Measurements from ENCODE around the gene SLC18A3.

SLC18A3 gene

DNA sequence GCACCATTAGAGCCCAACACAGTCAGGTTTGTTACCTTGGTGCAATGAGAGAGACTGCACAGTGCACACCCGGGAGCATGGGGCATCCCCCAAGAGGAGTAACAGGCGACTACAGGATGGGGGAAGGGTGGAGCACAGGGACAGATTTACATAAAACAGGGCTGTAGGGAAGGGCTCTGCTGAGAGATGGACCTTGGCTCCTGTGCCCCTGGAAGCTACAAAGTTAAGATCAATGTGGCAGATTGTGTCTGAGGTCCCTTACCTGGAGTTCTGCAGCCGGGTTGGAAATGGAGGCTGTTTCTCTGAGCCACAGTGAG, 13.7 kb upstream of the SLC18A3 start:
- DNase-seq (ENCODE audit: low read depth): no peak

DNA sequence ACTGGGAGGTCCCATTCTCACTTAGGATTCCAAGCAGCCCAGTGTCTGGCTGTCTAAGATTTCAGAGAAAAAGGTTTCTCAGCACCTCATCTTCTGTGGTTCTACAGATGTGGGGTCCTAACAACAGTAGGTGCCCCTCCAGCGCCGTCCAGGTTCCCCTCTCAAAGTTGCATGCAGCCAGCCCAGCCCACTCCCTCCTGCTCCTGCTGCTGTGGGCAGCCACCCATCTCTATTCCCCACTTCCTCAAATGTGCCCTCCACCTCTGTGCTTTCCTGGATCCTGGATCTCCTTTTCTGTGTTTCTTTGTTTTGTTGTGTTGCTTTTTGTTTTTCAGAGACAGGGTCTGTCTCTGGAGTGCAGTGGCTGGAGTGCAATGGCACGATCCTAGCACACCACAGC, 13.3 kb upstream of the SLC18A3 start:
- no peak for DNase-seq (ENCODE audit: low read depth)

DNA sequence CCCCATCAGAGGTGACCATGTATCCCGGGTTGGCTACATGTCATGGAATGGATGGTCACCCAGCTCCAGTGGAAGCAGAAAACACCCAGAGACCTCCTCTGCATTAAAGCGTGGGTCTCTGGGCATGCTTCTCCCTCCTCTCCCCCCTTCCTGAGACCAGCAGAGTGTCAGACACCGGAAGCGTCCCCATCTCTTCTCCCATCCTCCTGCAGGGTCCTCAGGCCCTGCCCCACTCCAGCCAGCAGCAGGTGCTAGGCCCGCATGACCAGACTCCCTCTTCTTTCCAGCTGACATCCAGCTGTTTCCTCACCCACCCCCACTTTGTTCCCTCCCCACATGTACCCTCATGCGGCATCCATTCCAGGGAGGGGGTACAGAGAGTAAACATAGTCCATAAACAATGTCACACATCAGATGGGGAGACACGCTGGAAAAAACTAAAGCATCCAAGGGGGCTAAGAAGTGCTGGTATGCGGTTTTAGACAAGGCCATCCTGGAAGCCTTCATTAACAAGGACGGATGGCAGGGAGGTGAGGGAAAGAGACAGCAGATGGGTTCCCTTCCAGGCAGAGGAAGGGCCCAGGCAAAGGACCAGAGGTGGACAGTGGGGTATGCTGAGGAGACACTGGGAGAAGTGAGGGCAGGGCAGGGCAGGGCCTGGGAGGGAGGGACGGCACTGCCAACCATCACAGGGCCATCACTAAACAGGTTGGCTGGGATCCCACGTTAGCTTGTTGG, 12.5 kb upstream of the SLC18A3 start:
- no peak for DNase-seq (ENCODE audit: low read depth)

- DNase-seq (ENCODE audit: low read depth): no peak
Observed at GRCh38 chr10:49598164-49598856, 11.8 kb upstream of the SLC18A3 start.

DNA sequence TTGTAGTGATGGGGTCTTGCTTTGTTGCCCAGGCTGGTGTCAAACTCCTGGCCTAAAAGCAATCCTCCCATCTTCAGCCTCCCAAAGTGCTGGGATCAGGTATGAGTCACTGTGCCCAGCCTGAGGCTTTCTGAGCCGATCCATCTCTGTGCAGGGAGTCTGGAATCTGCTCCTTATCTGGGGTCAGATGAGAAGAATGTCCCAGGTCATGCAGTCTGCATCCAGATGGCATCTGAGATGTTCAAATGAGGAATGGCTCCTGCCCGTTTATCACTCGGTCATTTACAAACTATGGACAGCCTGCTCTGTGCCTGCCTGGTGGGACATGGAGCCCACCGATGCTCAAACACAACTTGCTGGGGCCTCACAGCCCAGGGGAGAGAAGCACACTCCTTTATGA, 11.1 kb upstream of the SLC18A3 start:
- DNase-seq (ENCODE audit: low read depth): no peak

- no peak for DNase-seq (ENCODE audit: low read depth)
Observed at GRCh38 chr10:49599546-49599945, 10.6 kb upstream of the SLC18A3 start.

GRCh38 chr10:49600046-49600445, 10.1 kb upstream of the SLC18A3 start:
- no peak for DNase-seq (ENCODE audit: low read depth)

GRCh38 chr10:49600781-49601400, 9.2 kb upstream of the SLC18A3 start:
- DNase-seq (ENCODE audit: low read depth): no peak

- no peak for DNase-seq (ENCODE audit: low read depth)
Observed at GRCh38 chr10:49601857-49602256, 8.3 kb upstream of the SLC18A3 start.

- DNase-seq (ENCODE audit: low read depth): no peak
Observed at GRCh38 chr10:49602380-49603023, 7.6 kb upstream of the SLC18A3 start.

- no peak for DNase-seq (ENCODE audit: low read depth)
Observed at GRCh38 chr10:49605216-49605938, 4.7 kb upstream of the SLC18A3 start.

DNA sequence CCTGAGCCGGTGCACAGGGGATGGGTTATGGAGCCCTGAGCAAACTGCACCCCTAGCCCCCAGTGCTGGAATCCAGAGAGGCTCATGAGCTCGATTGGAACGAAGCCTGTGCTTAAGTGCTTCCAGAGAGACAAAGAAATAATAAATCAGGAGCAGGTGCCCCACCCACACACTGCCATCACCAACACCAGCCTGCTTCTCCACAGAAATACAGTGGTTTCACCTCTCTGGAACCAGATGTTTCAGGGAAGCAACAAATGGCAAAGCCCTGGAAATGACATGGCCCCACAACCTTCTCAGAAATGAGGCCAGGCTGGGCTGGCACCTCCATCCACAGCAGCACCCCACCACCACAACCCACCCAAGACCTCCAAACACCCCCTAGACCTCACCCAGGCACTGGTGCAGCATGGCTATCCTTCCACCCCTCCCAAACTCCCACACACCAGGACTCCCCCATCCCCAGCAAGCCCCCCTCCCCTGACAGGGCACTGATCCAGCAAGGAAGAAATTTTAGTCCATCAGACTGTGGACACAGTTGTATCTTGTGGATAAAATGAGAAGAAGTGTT, 4.1 kb upstream of the SLC18A3 start:
- no peak for DNase-seq (ENCODE audit: low read depth)

DNA sequence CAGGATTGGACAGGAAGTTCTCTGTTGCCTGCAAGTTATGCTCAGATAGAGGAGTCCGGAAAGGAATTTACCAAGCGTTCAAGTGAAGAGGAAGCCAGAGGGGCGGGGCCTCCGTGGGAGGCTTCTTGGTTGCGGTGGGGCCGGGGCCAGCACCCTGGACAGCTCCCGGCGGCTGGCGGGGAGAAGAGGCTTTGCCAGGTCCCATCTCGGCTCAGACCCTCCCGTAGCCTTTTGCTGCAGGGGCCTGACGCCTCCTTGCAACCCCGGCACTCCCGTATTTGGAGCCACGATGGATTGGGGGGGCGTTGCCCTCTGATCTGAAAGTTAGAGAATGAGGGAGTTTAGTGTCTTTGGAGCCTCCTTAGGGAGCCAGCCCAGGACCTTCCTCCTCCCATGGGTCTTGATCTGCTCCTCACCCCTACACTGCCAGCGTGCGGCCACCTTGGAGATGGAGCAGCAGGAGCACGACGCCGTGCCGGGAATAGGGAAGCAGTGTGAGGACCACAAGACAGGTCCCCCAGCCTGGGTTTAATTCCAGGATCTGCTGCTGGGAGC, 3.1 kb upstream of the SLC18A3 start:
- peak; percentile 24 for DNase-seq (ENCODE audit: low read depth)

GRCh38 chr10:49608166-49609005, 1.7 kb upstream of the SLC18A3 start:
- no peak for DNase-seq (ENCODE audit: low read depth)

DNA sequence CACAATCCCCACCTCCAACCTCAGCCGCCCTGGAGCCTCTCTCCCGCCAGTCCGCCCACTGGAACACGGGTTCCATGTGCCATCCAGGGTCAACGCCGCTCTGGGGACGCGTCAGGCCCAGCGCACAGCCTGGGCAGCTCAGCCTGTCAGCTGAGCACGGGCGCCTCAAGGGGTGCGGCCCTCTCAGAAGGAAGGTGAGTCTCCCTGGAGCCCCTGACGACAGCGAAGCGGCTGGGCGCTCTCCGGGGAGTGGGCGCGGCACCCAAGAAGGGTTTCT, 1.2 kb upstream of the SLC18A3 start:
- no peak for DNase-seq (ENCODE audit: low read depth)

DNA sequence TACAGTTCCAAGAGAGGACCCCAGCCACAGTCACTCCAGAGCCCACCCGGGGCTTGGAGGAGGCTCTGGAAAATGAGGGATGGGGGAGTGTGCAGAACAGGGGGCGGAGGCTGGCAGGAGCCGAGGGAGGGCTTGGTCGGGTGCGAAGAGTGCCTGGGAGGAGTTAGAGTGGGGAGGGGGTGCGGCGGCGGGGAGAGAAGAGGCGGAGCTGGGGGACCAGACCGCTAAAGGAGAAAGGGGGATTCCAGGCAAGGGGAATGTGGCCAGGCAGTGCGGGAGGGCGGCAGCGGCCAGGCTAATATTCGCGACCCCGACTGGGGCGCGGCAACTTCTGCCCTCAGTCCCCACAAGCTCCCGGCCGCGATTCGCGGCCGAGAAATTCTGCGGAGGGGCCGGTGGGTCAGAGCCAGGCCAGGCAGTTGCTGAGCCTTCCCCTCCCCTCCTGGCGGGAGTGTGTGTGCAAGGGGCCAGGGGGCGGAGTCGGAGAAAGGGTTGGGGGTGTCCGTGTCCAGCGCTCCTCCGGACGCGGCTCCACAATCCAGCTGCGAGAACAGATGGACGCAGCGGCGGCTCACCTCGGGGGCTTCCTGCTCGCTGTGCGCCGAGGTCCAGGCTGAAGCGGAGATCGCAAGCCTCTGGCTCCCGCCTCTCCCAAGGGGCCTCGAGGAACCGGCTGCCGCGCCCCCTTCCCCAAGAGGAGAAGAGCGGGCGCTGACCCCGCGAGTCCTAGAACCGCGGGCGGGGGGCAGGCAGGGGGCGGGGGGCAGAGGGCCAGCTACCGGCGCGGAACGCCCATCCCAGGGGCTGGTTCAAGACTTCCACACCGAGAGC, 612 bp upstream of the SLC18A3 start:
- no peak for DNase-seq (ENCODE audit: low read depth)

DNA sequence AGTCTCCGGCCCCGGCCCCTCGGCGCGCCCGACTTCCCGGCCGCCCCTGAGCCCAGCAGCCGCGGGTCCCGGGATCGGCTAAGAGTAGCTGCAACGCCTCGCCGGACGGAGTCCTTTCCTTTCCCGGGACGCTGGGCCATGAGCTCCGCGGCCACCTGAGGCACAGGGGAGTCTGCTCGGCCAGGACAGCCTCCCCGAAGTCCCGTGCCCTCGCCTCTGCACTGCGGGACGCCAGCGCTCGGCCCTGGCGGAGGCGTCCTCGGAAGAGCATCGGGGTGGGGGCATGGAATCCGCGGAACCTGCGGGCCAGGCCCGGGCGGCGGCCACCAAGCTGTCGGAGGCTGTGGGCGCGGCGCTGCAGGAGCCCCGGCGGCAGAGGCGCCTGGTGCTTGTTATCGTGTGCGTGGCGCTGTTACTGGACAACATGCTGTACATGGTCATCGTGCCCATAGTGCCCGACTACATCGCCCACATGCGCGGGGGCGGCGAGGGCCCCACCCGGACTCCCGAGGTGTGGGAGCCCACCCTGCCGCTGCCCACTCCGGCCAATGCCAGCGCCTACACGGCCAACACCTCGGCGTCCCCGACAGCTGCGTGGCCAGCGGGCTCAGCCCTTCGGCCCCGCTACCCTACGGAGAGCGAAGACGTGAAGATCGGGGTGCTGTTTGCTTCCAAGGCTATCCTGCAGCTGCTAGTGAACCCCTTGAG, 502 bp downstream of the SLC18A3 start:
- DNase-seq (ENCODE audit: low read depth): no peak

DNA sequence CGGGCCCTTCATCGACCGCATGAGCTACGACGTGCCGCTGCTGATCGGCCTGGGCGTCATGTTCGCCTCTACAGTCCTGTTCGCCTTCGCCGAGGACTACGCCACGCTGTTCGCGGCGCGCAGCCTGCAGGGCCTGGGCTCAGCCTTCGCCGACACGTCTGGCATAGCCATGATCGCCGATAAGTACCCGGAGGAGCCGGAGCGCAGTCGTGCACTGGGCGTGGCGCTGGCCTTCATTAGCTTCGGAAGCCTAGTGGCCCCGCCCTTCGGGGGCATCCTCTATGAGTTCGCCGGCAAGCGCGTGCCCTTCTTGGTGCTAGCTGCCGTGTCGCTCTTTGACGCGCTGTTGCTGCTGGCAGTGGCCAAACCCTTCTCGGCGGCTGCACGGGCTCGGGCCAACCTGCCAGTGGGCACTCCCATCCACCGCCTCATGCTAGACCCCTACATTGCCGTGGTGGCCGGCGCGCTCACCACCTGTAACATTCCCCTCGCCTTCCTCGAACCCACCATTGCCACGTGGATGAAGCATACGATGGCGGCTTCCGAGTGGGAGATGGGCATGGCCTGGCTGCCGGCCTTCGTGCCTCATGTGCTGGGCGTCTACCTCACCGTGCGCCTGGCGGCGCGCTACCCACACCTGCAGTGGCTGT, 1.2 kb downstream of the SLC18A3 start:
- no peak for DNase-seq (ENCODE audit: low read depth)
